Measurements from ENCODE around the gene PRG3.
"Not testable (repeated sequence)": the region's sequence is repeated elsewhere in the genome, so short reads cannot be mapped to it uniquely, and the experiment has no call there.

The PRG3 gene

DNA sequence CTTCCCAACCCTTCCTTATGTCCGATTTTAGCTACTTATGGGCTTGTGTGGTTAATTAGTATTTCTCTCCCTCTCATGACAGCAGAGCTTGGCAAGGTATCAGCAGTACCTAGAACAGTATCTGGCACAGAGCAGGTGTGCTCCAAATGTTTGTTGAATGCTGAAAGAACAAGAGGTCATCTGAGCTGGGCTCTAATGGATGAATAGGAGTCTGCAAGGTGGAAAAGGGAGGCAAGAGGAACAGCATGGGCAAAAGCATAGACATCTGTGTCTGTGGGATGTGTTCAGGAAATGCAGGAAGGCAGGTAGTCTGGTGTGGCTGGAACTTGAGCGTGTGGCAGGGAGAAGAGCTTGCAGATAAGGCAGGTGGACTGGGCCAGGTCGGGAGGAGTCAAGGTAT, 19.0 kb downstream of the PRG3 start:
- H3K4me1 ChIP-seq (ENCODE audit: low read length) = peaks cover 27% of the 10 kb centered on the region
- no peak overlapping the region for H3K27ac ChIP-seq (ENCODE audit: low read length)
- H3K9me3 ChIP-seq (ENCODE audit: insufficient read depth, low read length) = no peaks in the 10 kb centered on the region
- TF ChIP-seq, protein P1, sequence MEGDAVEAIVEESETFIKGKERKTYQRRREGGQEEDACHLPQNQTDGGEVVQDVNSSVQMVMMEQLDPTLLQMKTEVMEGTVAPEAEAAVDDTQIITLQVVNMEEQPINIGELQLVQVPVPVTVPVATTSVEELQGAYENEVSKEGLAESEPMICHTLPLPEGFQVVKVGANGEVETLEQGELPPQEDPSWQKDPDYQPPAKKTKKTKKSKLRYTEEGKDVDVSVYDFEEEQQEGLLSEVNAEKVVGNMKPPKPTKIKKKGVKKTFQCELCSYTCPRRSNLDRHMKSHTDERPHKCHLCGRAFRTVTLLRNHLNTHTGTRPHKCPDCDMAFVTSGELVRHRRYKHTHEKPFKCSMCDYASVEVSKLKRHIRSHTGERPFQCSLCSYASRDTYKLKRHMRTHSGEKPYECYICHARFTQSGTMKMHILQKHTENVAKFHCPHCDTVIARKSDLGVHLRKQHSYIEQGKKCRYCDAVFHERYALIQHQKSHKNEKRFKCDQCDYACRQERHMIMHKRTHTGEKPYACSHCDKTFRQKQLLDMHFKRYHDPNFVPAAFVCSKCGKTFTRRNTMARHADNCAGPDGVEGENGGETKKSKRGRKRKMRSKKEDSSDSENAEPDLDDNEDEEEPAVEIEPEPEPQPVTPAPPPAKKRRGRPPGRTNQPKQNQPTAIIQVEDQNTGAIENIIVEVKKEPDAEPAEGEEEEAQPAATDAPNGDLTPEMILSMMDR (IDR thresholded peaks at IDR 0.05; ENCODE audit: low read depth, low read length) = no peak
- TF ChIP-seq EZH2phosphoT487 (IDR thresholded peaks at IDR 0.05; ENCODE audit: low read depth) = no peak
- no peak overlapping the region for H3K4me3 ChIP-seq (ENCODE audit: low read length)
- no peak overlapping the region for H3K4me2 ChIP-seq (ENCODE audit: low read length)
- no peak overlapping the region for H2AFZ ChIP-seq (ENCODE audit: low read depth, low read length)
- H3K79me2 ChIP-seq (ENCODE audit: low read length) = no peaks in the 10 kb centered on the region
- H4K20me1 ChIP-seq (ENCODE audit: insufficient read depth, low read length) = no peaks in the 10 kb centered on the region
- no peaks in the 10 kb centered on the region for H3K36me3 ChIP-seq (replicated peaks; ENCODE audit: low read depth, low read length)
- H3K9ac ChIP-seq (ENCODE audit: low read length) = no peak overlapping the region
- no peaks in the 10 kb centered on the region for H3K27me3 ChIP-seq (ENCODE audit: low read depth, low read length)

DNA sequence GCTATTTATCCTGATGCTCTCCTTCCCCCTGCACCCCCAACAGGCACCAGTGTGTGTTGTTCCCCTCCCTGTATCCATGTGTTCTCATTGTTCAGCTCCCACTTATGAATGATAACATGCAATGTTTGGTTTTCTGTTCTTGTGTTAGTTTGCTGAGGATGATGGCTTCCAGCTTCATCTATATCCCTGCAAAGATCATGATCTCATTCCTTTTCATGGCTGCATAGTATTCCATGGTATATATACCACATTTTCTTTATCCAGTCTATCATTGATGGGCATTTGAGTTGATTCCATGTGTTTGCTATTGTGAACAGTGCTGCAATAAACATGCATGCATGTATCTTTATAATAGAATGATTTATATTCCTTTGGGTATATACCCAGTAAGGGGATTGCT, 19.5 kb downstream of the PRG3 start:
- not testable (repeated sequence) for H3K4me2 ChIP-seq (ENCODE audit: low read length); H4K20me1 ChIP-seq (ENCODE audit: insufficient read depth, low read length); H3K79me2 ChIP-seq (ENCODE audit: low read length); H2AFZ ChIP-seq (ENCODE audit: low read depth, low read length); H3K27ac ChIP-seq (ENCODE audit: low read length); H3K4me3 ChIP-seq (ENCODE audit: low read length); H3K27me3 ChIP-seq (ENCODE audit: low read depth, low read length); H3K36me3 ChIP-seq (replicated peaks; ENCODE audit: low read depth, low read length); H3K9ac ChIP-seq (ENCODE audit: low read length); H3K9me3 ChIP-seq (ENCODE audit: insufficient read depth, low read length)
- peaks cover 27% of the 10 kb centered on the region for H3K4me1 ChIP-seq (ENCODE audit: low read length)

DNA sequence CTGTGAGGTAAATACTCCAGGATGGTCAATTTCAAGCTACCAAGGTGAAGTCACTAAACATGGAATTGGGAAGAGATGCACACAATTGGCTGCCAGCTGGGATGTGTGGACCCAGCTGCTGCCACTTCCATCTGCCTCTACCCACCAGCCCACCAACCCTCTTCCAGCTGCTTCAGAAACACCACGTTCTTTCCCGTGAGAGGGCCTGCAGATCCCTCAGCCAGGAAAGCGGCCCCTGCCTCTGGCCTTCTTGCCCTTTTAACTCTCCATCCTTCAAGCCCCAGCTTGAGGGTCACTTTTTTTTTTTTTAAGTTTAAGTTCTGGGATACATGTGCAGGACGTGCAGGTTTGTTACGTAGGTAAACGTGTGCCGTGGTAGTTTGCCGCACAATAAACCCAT, 20.0 kb downstream of the PRG3 start:
- Histone ChIP-seq H3K4me2 (ENCODE audit: low read length) (no peak overlapping the region), H3K27me3 (ENCODE audit: low read depth, low read length) (no peaks in the 10 kb centered on the region), H3K9ac (ENCODE audit: low read length) (no peak overlapping the region), H4K20me1 (ENCODE audit: insufficient read depth, low read length) (no peaks in the 10 kb centered on the region), H3K9me3 (ENCODE audit: insufficient read depth, low read length) (no peaks in the 10 kb centered on the region), H3K4me1 (ENCODE audit: low read length) (peaks cover 27% of the 10 kb centered on the region), H3K36me3 (replicated peaks; ENCODE audit: low read depth, low read length) (no peaks in the 10 kb centered on the region), H3K27ac (ENCODE audit: low read length) (no peak overlapping the region), H3K79me2 (ENCODE audit: low read length) (no peaks in the 10 kb centered on the region), H2AFZ (ENCODE audit: low read depth, low read length) (no peak overlapping the region), H3K4me3 (ENCODE audit: low read length) (no peak overlapping the region)
- TF ChIP-seq EZH2phosphoT487 (IDR thresholded peaks at IDR 0.05; ENCODE audit: low read depth) = no peak
- TF ChIP-seq, protein P1 (IDR thresholded peaks at IDR 0.05; ENCODE audit: low read depth, low read length) = no peak

DNA sequence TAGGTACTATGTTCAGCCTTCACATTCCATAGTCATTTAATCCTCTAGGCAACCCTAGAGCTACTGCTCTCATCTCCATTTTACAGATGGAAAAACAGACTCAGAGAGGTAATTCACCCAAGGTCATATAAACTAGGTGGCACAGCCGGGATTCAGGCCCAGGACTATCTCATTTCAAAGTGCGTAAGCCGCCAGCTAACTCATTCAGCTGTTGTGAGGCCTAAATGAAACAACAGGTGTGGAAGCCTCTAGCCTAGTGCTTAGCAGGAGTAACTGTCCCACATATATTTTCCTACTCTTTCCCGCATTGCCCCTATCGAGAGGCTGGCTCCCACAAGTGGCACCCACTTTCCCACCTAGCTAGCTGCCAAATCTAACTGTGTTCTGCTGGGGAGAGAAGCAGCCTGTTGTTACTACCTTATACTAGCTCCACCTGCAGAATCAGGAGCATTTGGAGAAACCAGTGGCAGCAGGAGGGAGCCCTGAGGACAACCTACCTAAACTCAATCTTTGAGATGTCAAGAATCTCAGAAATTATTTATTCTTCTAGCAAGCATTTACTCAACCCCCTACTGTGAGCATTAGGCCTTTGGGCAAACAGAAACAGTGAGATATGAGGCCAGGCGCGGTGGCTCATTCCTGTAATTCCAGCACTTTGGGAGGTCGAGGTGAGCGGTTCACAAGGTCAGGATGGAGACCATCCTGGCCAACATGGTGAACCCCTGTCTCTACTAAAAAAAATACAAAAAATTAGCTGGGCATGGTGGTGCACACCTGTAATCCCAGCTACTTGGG, 20.9 kb downstream of the PRG3 start:
- Histone ChIP-seq H3K27ac (ENCODE audit: low read length) (no peak overlapping the region), H3K4me2 (ENCODE audit: low read length) (no peak overlapping the region), H3K9ac (ENCODE audit: low read length) (no peak overlapping the region), H4K20me1 (ENCODE audit: insufficient read depth, low read length) (no peaks in the 10 kb centered on the region), H3K9me3 (ENCODE audit: insufficient read depth, low read length) (no peaks in the 10 kb centered on the region), H2AFZ (ENCODE audit: low read depth, low read length) (no peak overlapping the region), H3K79me2 (ENCODE audit: low read length) (no peaks in the 10 kb centered on the region), H3K4me1 (ENCODE audit: low read length) (peaks cover 32% of the 10 kb centered on the region), H3K36me3 (replicated peaks; ENCODE audit: low read depth, low read length) (no peaks in the 10 kb centered on the region), H3K27me3 (ENCODE audit: low read depth, low read length) (no peaks in the 10 kb centered on the region), H3K4me3 (ENCODE audit: low read length) (no peak overlapping the region)
- TF ChIP-seq, protein P1 (IDR thresholded peaks at IDR 0.05; ENCODE audit: low read depth, low read length) = no peak
- TF ChIP-seq EZH2phosphoT487 (IDR thresholded peaks at IDR 0.05; ENCODE audit: low read depth) = no peak
